GM19395 (cell line): Measurements from ENCODE around the gene CFAP53.

Experiments used
- ATAC-seq: cut with Tn5 transposase; IDR thresholded peaks from one replicate; pipeline ENCODE4 v1.9.1; 2021; ENCODE audit warnings: mild to moderate bottlenecking, moderate library complexity; ENCODE audit not compliant: unreplicated experiment

Gene CFAP53

DNA sequence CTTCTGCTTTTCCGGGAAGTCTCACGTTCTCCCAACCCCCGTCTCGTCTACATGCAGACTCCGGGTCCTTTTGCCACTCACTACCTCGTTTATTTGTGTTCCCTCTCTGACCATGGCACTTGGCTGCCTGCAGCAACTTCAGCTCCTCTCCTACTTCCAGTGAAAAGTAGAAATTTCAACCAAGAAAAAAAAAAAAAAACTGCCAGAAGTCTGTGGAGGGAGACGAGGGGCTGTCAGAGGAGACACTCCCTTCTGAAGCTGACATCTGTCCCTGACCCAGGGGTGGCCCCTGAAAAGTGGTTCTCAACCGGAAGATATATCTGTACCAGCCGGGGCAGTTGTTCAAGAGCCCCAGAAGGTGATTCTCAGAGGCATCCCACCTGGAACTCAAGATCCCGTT lies 70.6 kb downstream of the CFAP53 start:
- ATAC-seq, result no peak

DNA sequence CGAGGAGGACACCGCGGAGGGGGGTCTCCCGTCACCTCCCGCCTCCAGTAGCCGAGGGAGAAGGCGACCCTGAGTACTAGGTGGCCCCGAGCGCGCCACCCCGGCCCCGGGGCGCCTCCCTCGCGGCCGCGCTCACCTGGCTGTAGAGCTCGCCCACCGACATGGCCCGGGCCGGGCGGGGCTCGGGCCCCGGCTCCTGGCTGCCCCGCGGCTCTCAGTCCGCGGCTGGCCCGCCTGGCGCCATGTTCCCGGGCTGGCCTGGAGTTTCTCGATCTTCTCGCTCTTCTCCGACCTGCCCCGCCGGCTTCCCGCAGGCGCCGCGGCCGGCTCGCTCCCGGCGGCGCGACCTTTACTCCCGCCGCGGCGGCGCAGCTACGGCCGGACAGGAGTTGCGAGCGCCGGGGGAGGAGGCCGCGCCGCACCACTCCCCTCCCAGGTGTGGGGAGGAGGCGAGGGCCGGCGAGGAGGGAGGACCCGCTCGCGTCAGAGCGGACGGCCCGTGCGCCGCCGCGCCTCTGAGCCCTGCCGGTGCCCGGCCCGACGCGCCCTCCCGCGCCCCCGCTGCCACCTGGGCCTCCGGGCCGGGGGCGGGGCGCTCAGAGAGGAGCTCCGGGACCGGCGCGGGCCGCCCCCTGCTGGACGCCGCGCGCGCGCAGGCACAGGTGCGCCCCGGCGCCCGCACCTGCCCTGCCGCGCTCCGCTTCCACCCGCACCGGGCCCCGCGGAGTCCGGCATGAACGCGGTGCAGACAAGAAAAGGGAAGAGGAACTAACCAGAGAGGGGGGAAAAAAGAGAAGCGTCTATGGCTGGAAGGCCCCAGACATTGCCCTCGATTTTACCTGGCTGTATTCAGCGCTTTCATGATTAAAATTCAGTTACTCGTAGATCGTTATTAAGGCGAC lies 71.4 kb downstream of the CFAP53 start, which contains the start of gene MYO5B:
Gene MYO5B, minus strand, starts transcription at position 517 of the 902 bp plus-strand sequence. Its CDS starts 354 bp downstream, at position 163.
- peak; percentile 76 for ATAC-seq

DNA sequence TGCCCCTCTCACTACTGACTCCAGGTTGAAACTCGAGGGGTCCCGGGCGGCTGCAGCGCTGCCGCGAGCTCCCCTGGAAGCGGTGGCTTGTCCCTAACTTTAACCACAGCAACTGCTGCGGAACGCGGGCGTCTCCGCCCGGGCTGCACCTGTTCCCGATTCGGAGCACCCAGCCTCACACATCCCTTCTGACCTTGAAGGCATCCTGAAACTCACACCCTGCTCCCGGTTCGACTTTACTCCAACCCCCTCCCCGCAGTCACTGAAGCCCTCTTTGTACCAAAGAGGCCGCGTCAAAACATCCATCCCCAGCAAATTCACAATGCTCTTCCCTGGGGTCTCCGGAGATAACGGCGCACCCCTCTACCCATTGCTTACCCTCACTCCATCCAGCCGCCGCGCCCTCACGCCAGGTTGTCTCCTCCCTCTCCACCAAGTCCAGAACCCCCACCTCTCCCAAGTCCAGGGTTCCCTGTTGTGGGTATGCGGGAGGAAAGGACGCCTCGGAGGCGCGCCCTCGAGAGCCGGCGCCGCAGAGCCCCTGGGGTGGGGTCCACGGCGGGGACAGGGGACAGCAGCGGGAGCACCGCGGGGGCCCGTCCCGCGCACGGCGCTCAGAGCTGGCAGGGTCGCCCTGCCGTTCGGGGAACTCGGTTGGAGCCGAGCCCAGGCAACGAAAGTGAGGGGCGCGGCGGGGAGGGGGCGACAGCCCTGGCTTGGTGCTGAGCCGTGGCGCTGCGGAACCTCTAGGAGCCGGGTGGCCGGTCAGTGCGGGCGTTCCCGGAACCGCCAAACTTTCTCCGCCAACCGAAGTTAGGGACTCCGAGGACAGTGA lies 72.3 kb downstream of the CFAP53 start:
- peak; percentile 12 for ATAC-seq

DNA sequence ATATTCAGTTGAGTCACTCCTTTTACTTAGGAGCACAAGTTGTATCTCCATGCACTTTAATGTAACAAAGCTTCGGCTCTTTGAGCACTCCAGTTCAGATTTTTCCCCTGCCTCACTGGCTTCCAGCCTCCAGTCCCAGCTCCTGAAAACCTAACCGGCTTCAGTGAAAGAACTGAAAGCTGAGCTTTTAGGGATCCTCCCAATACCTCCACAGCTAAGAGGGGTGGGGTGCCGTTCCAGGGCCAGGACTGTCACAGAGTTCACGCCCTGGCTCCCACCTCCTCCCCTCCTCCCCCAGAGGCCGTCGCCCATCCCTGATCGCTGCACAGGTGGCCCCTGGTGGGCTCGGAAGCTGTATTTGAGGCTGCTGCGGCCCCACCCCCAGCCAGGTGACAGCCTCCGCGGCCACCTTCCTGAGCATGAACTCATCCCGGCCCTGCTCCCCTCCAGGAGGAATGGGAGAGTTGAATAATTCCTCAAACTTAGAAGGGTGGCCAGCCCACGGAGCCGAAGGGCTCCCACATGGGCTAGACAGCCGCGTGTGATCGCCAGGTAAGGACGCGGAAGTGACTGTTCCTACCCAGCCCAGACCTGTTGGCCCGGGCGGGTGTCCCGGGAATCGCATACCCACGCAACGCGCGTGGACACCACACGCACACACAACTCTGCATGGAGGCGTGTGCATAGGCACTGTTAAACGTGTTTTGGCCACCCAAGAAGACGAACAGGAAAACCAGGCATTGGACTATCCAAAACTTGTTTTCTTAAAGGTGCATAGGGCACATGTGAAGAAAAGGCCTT lies 73.1 kb downstream of the CFAP53 start:
- no peak for ATAC-seq

DNA sequence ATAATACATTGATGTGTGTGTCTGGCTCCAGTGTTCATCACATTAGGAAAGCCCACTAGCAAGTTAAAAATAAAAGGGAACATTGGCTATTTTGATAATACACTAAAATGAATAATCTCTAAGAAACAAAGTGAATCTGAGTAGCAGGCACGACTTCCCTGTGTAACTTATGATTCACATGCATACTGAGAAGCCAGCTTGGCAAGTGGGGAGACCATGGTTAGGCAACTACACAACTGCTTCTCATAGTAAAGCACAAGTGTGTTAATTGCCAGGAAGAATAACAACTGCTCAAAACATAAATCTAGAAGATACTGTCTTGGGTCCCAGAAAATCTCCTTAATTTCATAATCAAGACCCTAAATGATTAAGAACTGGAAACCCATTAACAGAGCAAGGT lies 75.4 kb downstream of the CFAP53 start:
- no peak for ATAC-seq

DNA sequence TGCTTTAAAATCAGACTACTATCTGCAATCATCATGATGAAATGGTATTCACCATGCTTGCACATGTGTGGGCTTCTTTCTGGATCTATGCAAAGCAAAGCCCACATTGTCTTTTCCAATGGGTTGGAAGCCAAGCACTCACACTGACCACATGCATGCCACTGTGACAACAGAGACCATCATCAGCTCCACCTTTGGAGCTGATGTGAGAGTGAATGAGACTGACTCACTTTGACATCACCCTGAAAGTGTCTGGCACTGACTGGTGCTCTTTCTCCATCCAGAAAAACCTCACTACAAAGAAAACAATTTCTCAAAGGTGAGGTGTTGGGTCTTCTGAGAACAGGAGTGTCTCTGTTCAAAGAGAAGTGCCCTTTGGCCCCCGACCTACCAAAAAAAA lies 76.1 kb downstream of the CFAP53 start:
- no peak for ATAC-seq

DNA sequence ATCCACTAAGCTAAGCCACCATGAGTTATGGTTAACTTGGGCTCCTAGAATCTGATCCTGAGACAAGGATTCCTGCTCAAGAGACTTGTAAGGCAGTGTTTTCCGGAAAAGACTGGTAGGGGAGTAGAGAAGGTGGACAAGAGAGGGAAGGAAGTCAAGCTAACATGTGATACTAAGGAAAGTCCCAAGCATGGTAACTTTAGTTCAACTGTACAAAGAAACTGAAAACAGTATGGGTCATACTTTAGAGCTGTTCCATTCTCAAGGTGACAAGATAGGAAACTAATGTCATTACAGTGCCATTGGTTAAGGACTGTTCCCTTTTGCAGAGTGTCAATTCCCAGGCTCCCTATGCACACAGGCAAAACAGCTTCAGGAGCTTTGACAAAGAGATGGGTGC lies 77.1 kb downstream of the CFAP53 start:
- ATAC-seq, result no peak

DNA sequence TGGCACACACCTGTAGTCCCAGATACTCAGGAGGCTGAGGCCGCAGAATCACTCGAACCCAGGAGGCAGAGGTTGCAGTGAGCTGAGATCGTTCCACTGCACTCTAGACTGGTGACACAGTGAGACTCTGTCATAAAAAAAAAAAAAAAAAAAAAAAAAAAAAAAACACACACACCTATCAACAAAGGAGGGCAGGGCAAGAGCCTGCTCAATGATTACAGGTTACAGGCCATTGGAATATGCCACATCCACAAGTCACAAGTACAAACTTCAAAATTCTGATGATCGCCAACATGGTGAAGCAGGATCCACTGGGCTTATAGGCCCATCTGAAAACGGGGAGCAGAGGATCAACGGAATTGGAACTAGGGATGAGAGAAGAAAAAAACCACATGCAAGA lies 77.6 kb downstream of the CFAP53 start:
- no peak for ATAC-seq

DNA sequence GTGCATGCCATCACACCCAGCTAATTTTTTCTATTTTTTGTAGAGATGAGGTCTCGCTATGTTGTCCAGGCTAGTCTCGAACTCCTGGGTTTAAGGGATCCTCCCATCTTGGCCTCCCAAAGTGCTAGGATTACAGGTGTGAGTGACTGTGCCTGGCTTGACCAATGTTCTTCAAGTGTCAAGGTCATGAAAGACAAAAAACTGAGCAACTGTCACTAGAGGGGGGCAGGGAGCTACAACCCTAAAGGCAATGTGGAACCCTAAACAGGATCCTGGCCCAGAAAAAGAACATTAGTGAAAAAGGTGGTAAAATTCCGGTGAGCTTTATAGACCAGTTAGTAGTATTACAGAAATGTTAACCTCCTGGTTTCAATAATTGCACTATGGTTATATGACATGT lies 78.6 kb downstream of the CFAP53 start:
- ATAC-seq, result no peak

DNA sequence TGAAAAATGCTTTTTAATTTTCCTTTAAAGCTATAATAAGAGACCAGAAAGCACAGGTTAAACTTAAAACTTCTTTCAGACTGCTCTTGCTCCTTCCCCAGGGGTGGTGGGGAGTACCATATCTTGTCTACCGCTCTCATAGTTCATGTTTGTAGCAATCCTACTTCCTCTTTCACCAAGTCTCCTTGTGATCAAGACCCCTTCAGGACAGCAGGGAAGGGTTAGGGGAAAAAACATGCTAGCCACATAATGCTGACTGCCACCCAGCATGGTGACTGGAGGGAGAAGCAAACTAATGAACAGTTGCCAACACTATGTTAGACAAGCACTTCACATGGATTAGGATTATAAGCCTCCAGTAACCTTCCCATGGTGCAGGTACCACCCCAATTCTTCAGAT lies 79.9 kb downstream of the CFAP53 start:
- ATAC-seq, result no peak

DNA sequence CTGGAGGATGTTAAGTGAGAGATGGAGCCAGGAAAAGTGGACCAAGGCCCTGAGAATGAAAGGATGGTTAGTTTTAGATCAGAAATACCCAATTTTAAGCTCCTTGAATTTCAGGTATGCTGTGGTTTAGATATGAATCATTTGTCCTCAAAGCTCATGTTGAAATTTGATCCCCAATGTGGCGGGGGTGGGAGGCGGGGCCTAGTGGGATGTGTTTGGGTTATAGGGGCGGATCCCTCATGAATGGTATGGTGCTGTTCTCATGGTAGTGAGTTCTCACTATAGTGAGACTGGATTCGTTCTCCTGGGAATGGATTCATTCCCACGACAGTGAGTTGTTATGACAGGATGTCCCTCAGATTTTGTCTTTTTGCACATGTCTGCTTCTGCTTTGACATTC lies 82.7 kb downstream of the CFAP53 start:
- no peak for ATAC-seq

DNA sequence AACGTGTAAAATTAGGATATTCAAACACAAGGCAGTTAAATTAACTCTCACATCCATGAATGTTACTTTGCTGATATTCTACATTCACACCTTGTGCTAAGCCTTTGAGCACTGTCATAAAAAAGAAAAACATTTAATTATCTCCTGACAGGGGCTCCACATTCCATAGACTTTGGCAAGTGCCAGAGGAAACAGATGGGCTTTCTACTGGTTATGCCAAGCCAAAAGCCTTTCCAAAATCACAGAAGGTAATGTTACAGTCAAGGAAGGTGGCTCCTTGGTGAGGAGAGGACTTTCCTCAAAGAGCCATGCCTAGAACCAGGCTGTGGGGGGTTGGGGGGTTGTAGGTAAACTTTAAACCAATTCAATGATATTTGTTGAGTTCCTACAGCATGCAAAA lies 83.8 kb downstream of the CFAP53 start:
- ATAC-seq, result no peak

DNA sequence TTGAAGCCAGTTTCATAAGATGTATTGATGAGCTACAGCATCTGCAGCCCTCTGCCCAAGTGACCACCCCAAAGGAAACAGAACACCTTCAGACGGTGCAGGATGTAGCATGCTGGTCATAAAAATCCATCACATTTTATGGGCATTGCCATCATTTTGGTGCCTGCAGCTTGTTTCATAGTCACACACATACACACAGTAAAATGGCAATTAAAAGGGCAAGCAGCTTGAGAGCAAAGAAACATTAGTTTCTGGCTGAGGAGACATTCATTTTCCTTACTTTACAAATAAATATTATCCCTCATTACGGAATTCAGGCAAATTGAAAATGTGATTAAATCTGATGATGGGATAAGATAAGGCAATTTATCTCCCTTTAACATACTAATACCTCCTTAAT lies 84.7 kb downstream of the CFAP53 start:
- no peak for ATAC-seq

DNA sequence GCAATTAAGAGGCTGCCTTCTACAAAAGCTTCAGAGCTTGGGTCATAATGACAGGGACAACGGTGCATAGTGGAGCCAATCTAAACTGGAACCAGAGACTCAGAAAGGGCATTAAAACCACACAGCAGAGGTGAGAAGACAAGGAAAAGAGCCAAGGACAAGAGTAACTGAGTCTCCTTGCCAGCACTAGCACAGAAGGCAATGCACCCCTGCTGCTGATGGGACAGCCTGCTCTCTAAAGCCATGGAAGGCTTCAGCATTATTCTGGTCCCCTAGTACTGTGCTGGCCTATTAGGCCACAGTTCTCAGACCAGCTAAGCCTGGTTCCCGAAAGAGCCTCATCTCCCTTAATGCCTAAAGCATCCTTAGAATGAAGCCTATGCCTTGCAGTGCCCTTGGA lies 86.8 kb downstream of the CFAP53 start:
- no peak for ATAC-seq

DNA sequence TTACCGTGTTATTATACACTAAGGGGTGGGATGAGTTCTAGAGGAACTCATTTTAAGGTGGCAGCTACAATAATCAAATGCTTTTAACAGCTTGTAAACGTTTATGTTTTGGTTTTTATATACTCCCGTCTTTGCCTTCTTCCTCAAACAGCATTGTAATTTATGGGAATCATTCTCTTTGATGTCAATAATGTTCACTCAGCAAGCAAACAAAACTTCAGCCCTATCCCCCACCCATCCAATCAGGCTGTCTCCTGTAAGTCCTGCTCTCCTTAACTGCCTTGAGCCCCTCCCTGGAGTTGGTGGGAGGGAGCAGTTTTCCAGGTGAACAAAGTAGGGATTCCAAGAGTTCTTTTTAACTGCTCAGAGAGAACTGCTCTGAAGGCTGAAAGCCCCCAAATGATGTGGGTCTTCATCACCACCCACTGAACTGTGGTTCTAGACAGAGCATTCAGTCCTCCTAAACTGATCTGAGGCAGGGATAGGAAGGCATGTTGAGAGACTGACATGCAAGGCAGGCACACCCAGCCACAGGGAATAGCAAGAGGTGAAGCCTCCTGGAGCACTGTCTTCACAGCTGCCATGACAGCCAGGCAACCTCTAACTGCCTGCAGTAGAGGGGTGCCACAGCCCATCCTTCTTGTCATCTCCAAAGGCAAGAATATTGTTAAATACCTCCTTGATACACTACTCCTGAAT lies 88.9 kb downstream of the CFAP53 start:
- no peak for ATAC-seq
